Stimulated activated CD8-positive, alpha-beta memory T cell treated with anti-CD3 and anti-CD28 coated beads, Interleukin-15, amount 100 ng/mL, for 48 hours (primary cell): ENCODE data around the gene RALY.
"Not testable (repeated sequence)": the region's sequence is repeated elsewhere in the genome, so short reads cannot be mapped to it uniquely, and the experiment has no call there.

Experiments used
- DNase-seq, 2 donors: peaks; one replicate each; pipeline ENCODE4 v3.0.0-alpha.2; 2020; ENCODE audit warnings: low read depth in 2 of 2

Gene RALY

DNA sequence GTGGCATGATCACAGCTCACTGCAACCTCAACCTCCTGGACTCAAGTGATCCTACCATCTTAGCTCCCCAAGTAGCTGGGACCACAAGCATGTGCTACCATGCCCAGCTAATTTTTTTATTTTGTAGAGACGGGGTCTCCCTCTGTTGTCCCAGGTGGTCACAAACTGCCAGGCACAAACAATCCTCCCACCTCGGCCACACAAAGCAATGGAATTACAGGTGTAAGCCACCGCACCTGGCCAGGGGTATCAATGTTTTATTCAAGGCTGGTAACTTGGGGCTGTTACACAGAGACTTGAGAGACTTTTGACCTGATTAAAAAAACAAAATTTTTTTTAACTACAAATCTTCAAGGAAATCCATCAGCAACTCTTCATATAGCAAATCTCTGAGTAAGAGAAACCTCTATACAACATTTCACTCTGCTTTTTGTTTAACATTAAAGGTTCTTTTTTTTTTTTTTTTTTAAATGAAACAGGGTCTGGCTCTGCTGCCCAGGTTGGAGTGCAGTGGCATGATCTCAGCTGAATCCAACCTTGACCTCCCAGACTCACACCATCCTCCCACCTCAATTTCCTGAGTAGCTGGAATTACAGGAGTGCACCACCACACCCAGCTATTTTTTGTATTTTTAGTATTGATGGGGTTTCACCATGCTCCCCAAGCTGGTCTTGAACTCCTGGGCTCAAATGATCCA, 112.4 kb downstream of the RALY start:
- DNase-seq = no peak

GRCh38 chr20:34108616-34109174, 115.0 kb downstream of the RALY start:
- DNase-seq = no peak

DNA sequence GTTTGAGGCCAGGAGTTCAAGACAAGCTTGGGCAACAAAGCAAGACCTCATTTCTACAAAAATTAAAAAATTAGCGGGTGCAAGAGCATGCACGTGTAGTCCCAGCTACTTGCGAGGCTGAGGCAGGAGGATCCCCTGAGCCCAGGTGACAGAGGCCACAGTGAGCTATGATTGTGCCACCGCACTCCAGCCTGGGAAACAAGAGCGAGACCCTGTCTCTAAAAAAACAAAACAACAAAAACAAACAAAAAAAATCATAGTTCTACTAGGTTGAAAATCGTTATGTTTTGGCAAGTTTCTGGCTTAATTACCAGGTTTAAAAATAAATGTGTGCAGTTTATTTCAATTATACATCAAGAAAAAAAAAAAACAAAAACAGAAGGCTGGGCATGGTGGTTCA, 115.7 kb downstream of the RALY start:
- DNase-seq = no peak

GRCh38 chr20:34110025-34110744, 116.5 kb downstream of the RALY start:
- no peak for DNase-seq

- no peak for DNase-seq
Measured at GRCh38 chr20:34110745-34111641, 117.3 kb downstream of the RALY start.

- DNase-seq = peak; percentile 92 to 96
Measured at GRCh38 chr20:34111702-34112599, 118.2 kb downstream of the RALY start, which contains the start of gene EIF2S2. Gene EIF2S2 (minus strand): TSS chr20:34112243. CDS start chr20:34112110, 133 bp downstream.

- no peak for DNase-seq
Measured at GRCh38 chr20:34112600-34113101, 118.9 kb downstream of the RALY start.

DNA sequence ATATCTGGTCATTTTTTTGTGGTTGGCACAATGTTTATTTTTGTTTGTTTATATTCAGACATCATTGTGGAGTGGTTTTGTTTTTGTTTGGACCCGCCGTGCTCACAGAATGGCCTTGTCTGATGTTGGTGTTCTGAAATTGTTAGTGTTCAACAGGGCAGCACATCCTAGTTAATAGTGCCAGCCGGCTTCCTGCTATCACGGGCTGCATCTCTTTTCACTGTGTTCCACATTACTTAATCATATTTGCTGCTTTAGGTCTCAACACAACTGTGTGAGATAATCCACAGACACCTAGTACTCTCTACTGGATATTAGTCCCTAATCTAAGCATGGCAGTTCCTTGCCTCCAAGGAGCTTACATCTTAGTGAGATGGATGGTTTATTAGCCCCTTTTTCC, 121.1 kb downstream of the RALY start:
- DNase-seq = no peak

- no peak for DNase-seq
Measured at GRCh38 chr20:34115232-34115631, 121.5 kb downstream of the RALY start.

GRCh38 chr20:34120213-34120612, 126.5 kb downstream of the RALY start:
- no peak for DNase-seq

- no peak for DNase-seq
Measured at GRCh38 chr20:34122274-34122980, 128.7 kb downstream of the RALY start.

DNA sequence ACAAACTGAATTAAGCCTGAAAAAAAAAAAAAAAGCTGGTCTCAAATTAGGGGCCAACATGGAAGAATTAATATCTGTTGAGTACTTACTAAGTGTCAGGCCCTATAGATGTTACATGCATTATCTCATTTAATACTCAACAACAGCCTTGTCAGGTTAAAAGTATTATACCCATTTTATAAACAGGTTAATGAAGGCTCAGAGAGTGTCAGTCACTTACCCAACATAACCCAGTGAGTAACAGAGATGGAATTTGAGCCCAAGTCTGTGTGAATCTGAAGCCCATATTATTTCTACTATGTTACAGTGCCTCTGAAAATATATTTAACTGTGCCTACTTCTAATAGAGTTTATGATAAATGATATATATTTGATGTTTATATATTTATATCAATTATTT, 129.6 kb downstream of the RALY start:
- no peak for DNase-seq

- no peak for DNase-seq
Measured at GRCh38 chr20:34124469-34125249, 130.9 kb downstream of the RALY start.

DNA sequence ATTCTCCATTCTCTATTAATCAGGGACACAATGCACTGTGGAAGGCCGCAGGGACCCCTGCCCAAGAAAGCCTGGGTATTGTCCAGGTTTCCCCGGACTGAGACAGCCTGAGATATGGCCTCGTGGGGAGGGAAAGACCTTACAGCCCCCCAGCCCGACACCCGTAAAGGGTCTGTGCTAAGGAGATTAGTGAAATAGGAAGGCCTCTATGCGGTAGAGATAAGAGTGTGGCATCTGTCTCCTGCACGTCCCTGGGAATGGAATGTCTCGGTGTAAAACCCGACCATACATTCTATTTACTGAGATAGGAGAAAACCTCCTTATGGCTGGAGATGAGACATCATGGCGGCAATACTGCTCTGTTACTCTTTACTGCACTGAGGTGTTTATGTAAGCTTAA, 134.1 kb downstream of the RALY start:
- DNase-seq = no peak

DNA sequence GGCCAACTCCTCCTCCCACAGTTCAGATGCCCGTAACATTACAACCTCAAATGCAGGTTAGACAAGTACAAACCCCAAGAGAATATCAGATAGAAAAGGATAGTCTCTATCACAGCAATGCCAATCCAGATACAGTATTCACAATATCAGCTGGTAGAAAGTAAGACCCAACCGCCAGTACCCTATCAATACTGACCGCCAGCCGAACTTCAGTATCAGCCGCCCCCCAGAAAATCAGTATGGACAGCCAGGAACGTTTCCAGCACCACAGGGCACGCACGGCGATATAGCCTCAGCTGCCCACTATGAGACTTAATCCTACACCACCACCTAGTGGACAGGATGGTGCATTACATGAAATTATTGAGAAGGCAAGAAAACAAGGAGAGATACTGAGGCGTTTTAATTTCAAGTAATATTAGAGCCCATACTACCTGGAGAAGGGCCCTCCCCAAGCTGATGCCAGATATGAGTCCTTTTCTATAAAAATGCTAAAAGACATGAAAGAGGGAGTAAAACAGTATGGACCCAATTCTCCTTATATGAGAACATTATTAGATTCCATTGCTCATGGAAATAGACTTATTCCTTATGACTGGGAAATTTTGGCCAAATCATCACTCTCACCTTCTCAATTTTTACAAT, 135.9 kb downstream of the RALY start:
- no peak for DNase-seq

DNA sequence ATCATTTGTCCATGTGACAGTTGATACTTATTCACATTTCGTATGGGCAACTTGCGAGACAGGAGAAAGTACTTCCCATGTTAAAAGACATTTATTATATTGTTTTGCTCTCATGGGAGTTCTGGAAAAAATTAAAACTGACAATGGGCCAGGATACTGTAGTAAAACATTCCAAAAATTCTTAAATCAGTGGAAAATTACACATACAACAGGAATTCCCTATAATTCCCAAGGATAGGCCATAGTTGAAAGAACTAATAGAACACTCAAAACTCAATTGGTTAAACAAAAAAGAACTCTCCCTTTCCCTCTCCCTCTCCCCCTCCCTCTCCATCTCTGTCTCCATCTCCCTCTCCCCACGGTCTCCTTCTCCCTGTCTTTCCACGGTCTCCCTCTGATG, 137.8 kb downstream of the RALY start:
- DNase-seq = no peak

GRCh38 chr20:34132491-34132890, 138.8 kb downstream of the RALY start:
- DNase-seq = not testable (repeated sequence)

DNA sequence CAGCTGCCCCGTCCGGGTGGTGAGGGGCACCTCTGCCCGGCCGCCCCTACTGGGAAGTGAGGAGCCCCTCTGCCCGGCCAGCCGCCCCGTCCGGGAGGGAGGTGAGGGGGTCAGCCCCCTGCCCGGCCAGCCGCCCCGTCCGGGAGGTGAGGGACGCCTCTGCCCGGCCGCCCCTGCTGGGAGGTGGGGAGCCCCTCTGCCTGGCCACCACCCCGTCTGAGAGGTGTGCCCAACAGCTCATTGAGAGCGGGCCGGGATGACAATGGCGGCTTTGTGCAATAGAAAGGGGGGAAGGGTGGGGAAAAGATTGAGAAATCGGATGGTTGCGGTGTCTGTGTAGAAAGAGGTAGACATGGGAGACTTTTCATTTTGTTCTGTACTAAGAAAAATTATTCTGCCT, 139.2 kb downstream of the RALY start:
- DNase-seq = not testable (repeated sequence)

DNA sequence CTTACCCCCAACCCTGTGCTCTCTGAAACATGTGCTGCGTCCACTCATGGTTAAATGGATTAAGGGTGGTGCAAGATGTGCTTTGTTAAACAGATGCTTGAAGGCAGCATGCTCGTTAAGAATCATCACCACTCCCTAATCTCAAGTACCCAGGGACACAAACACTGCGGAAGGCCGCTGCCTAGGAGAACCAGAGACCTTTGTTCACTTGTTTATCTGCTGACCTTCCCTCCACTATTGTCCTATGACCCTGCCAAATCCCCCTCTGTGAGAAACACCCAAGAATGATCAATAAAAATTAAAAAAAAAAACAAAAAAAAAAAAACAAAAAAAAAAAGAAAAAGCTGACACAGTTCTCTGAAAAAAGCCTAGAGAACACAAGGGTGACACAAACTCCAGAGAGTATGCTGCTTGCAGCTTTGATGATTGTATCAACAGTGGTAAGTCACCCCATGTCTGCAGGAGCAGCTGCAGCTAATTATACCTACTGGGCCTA, 139.7 kb downstream of the RALY start:
- not testable (repeated sequence) for DNase-seq
